ENCODE data around the gene LMAN2.

The LMAN2 gene

DNA sequence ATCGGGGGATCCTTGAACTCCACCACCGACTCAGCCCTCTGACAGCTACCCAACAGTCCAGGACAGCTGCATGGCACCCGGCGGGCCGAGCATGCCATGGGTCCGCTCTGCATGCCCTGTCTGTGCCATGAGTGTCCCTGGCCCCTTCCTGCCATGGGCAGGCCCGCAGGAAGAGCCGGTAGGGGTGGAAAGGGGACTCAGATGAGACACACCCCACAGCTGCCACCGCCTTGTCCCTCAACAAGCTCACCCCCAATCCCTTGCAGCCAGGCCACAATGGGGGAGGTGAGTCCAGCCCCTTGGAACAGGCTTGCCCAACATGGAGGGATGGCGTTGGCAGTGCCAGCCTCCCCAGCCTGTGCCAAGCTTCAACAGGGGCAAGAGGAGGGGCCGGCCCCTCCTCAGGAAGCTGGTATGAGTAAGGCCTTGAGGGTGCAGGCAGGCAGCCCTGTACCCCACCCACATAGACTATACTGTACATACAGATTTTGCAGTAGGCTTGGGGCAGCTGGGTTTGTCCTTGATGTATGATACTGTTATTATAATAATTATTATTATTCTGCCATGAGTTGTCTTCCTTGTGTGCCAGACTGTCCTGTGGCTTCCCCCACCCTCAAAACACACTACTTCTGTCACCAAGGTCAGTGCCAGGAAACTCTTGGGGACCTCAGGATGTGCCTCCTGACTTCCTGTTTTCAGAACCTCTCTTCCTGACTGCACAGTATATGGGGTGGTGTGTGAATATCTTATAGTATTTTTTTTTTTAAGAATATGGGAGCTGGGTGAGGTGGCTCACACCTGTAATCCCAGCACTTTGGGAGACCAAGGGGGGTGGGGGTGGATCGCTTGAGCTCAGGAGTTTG, 20.8 kb upstream of the LMAN2 start:
- peak overlapping the region; percentile 75 for H3K4me3 Mint-ChIP-seq
- H3K27ac Mint-ChIP-seq: peak overlapping the region; percentile 90
- H3K9me3 Mint-ChIP-seq: no peaks in the 10 kb centered on the region
- no peaks in the 10 kb centered on the region for H3K27me3 Mint-ChIP-seq (ENCODE audit: low read depth)
- DNase-seq (ENCODE audit: low spot score): no peak
- H3K4me1 Mint-ChIP-seq (ENCODE audit: low read depth): peaks cover 37% of the 10 kb centered on the region
- peaks cover 51% of the 10 kb centered on the region for H3K36me3 Mint-ChIP-seq (ENCODE audit: low read depth)

GRCh38 chr5:177371120-177372033, 19.9 kb upstream of the LMAN2 start:
- H3K27me3 Mint-ChIP-seq (ENCODE audit: low read depth): no peaks in the 10 kb centered on the region
- peak overlapping the region; percentile 66 for H3K4me3 Mint-ChIP-seq
- DNase-seq (ENCODE audit: low spot score): no peak
- peaks cover 56% of the 10 kb centered on the region for H3K36me3 Mint-ChIP-seq (ENCODE audit: low read depth)
- H3K27ac Mint-ChIP-seq: peak overlapping the region; percentile 74
- no peaks in the 10 kb centered on the region for H3K9me3 Mint-ChIP-seq
- H3K4me1 Mint-ChIP-seq (ENCODE audit: low read depth): peaks cover 39% of the 10 kb centered on the region

- Mint-ChIP-seq H3K9me3 (no peaks in the 10 kb centered on the region), H3K4me3 (peak overlapping the region; percentile 54), H3K36me3 (ENCODE audit: low read depth) (peaks cover 60% of the 10 kb centered on the region), H3K27me3 (ENCODE audit: low read depth) (no peaks in the 10 kb centered on the region), H3K27ac (no peak overlapping the region), H3K4me1 (ENCODE audit: low read depth) (peaks cover 42% of the 10 kb centered on the region)
- peak; percentile 52 for DNase-seq (ENCODE audit: low spot score)
Measured at GRCh38 chr5:177370488-177371119, 19.1 kb upstream of the LMAN2 start.

DNA sequence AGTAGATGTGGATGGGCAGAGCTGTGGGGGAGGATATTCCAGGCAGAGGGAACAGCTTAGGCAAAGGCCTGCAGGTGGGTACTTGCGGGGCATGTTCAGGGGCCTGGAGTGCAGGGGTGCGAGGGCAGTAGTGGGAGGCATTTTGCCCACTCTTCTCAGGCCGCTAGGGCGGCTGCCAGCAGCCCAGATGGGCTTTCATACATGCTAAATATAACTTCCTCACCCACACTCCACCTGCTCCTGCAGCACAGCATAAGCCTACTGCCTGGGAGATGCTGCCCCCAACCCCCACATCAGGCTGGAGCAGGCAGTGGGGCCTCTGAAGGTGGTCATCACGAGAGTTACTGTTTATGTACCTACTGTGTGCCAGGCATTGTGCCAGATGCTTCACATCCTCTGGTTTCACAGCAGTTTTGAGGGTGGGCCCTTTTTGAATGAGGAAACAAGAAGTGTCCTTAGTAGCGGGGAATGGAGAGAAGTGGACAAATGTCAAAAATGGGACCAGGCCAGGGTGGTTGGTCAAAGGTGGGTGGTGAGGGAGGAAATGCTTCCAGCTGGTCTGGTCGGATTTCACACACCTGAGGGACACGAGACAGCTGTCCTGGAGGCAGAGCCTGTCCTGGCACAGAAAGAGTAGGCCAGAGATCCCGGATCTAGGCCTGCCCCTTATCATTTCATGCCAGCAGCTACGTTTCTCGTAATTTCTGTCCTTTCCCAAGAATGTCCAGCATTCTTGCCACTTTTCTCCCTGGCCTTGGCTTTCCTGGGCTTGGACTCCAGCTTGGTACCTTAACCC, 18.4 kb upstream of the LMAN2 start:
- Mint-ChIP-seq H3K4me3 (no peak overlapping the region), H3K36me3 (ENCODE audit: low read depth) (peaks cover 62% of the 10 kb centered on the region), H3K4me1 (ENCODE audit: low read depth) (peaks cover 42% of the 10 kb centered on the region)

DNA sequence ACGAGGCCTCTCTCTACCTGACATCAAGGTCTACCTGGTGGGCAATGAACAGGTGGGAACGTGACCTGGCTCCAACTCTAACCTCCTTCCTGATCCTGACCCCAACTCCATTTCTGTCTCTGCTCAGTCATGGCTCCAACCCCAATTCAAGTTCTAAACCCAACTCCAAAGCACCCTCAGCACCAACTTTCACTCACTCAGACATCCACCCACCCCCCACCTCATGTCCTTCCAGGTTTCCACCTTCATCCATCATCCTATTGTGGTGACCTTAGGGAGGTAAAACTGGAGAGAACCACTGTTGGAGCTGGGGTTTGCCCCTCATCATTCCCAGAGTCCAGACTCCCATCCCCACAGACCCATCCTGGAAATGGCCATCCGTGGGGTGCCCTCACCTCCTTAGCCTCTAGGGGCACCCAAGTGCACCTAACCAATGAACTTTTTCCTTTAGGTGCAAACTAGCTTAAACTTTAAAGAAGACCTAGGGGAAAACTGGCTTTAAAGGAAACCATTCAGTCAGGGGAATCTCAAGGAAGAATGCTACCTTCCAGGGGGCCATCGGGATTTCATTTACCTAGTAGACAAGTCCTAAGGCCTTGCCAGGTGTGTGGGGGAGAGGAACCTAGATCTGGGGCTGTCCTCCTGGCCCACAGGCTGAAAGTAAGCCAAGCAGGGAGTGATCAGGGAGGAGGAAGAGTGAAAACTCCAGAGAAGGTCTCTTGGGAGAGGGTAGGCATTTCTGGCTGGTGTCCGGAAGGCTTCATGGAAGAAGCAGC, 17.6 kb upstream of the LMAN2 start:
- H3K36me3 Mint-ChIP-seq (ENCODE audit: low read depth): peaks cover 61% of the 10 kb centered on the region
- H3K4me3 Mint-ChIP-seq: no peak overlapping the region
- H3K27me3 Mint-ChIP-seq (ENCODE audit: low read depth): no peaks in the 10 kb centered on the region
- H3K4me1 Mint-ChIP-seq (ENCODE audit: low read depth): peaks cover 49% of the 10 kb centered on the region
- H3K27ac Mint-ChIP-seq: peak overlapping the region; percentile 3
- H3K9me3 Mint-ChIP-seq: no peaks in the 10 kb centered on the region
- DNase-seq (ENCODE audit: low spot score): no peak

More for the DNA sequence above, 18.4 kb upstream of the LMAN2 start:
- Mint-ChIP-seq H3K27ac (peak overlapping the region; percentile 3), H3K27me3 (ENCODE audit: low read depth) (no peaks in the 10 kb centered on the region), H3K9me3 (no peaks in the 10 kb centered on the region)
- DNase-seq (ENCODE audit: low spot score): no peak

GRCh38 chr5:177367981-177368868, 16.8 kb upstream of the LMAN2 start:
- no peak overlapping the region for H3K27ac Mint-ChIP-seq
- no peaks in the 10 kb centered on the region for H3K27me3 Mint-ChIP-seq (ENCODE audit: low read depth)
- peaks cover 57% of the 10 kb centered on the region for H3K36me3 Mint-ChIP-seq (ENCODE audit: low read depth)
- no peaks in the 10 kb centered on the region for H3K9me3 Mint-ChIP-seq
- H3K4me1 Mint-ChIP-seq (ENCODE audit: low read depth): peaks cover 47% of the 10 kb centered on the region
- DNase-seq (ENCODE audit: low spot score): no peak
- H3K4me3 Mint-ChIP-seq: no peak overlapping the region

- H3K27ac Mint-ChIP-seq: no peak overlapping the region
- no peak for DNase-seq (ENCODE audit: low spot score)
- no peak overlapping the region for H3K4me3 Mint-ChIP-seq
- H3K36me3 Mint-ChIP-seq (ENCODE audit: low read depth): peaks cover 50% of the 10 kb centered on the region
- no peaks in the 10 kb centered on the region for H3K9me3 Mint-ChIP-seq
- H3K27me3 Mint-ChIP-seq (ENCODE audit: low read depth): no peaks in the 10 kb centered on the region
- H3K4me1 Mint-ChIP-seq (ENCODE audit: low read depth): peaks cover 45% of the 10 kb centered on the region
Measured at GRCh38 chr5:177367323-177367848, 15.9 kb upstream of the LMAN2 start.

- Mint-ChIP-seq H3K36me3 (ENCODE audit: low read depth) (peaks cover 51% of the 10 kb centered on the region), H3K9me3 (no peaks in the 10 kb centered on the region), H3K27ac (no peak overlapping the region), H3K4me1 (ENCODE audit: low read depth) (peaks cover 46% of the 10 kb centered on the region), H3K27me3 (ENCODE audit: low read depth) (no peaks in the 10 kb centered on the region), H3K4me3 (no peak overlapping the region)
- no peak for DNase-seq (ENCODE audit: low spot score)
Measured at GRCh38 chr5:177366528-177367322, 15.3 kb upstream of the LMAN2 start.

DNA sequence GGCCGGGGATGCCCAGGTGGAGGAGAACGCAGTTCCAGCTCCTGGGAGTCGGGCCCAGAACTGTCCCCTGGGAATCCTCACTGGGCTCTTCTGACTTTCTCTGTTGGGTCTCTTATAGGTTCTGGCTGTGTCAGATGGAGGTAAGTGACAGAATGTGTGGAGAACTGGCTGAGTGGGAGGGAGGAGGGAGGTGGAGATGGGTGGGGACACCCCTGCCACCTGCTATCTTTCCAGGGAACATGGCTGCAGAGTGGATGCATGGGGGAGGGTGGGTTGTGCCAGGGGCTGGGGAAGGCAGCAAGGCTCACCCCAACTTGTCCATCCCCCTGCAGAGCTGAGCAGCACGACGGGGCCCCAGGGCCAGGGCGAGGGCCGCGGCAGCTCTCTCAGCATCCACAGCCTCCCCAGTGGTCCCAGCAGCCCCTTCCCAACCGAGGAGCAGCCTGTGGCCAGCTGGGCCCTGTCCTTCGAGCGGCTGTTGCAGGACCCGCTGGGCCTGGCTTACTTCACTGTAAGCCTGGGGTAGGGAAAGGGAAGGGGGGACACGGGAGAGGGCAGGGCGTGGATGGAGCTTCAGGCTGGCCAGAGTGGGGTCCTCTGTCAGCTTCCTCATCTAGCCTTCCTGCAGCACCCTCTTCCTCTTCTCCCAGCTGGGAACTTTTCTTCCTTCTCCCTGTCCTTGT, 14.5 kb upstream of the LMAN2 start:
- Mint-ChIP-seq H3K27ac (no peak overlapping the region), H3K4me1 (ENCODE audit: low read depth) (peaks cover 46% of the 10 kb centered on the region), H3K9me3 (no peaks in the 10 kb centered on the region)

GRCh38 chr5:177364159-177364962, 12.9 kb upstream of the LMAN2 start:
- H3K27ac Mint-ChIP-seq: peak overlapping the region; percentile 63
- peak; percentile 44 for DNase-seq (ENCODE audit: low spot score)
- no peaks in the 10 kb centered on the region for H3K27me3 Mint-ChIP-seq (ENCODE audit: low read depth)
- H3K4me3 Mint-ChIP-seq: peak overlapping the region; percentile 43
- peaks cover 51% of the 10 kb centered on the region for H3K4me1 Mint-ChIP-seq (ENCODE audit: low read depth)
- no peaks in the 10 kb centered on the region for H3K9me3 Mint-ChIP-seq
- H3K36me3 Mint-ChIP-seq (ENCODE audit: low read depth): peaks cover 50% of the 10 kb centered on the region

More for the DNA sequence above, 14.5 kb upstream of the LMAN2 start:
- H3K36me3 Mint-ChIP-seq (ENCODE audit: low read depth): peaks cover 48% of the 10 kb centered on the region
- no peaks in the 10 kb centered on the region for H3K27me3 Mint-ChIP-seq (ENCODE audit: low read depth)
- no peak overlapping the region for H3K4me3 Mint-ChIP-seq
- DNase-seq (ENCODE audit: low spot score): no peak
